ENCODE results near the gene TGFBR3L. TPM values are rescaled to one million over a fixed set of nuclear protein-coding genes. Genes with fewer than 3 reads are reported as not detected.

TGFBR3L gene
- total and polyA plus RNA-seq, 2 of the 4 experiments (the other 2 are of a cell fraction) = 0.94 TPM; not detected in 1

DNA sequence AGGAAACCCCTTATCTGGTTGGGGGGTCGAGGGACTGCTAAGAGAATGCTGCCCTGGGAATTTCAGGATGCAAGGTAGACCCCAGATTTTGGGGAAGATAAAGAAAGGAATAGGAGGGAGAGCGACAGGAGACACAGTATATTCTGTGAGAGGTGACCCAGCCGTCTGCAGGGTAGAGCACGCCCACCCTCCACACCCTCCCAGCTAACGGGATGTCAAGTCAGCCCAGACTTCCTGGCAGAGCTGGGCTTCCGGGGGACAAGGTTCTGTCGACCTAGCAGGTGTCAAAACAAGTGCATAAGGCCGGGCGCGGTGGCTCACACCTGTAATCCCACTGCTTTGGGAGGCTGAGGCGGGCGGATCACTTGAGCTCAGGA is 39.7 kb upstream of the TGFBR3L start:
- no peak for DNase-seq

More for the DNA sequence above, 39.7 kb upstream of the TGFBR3L start:
- H3K9me1 ChIP-seq (ENCODE audit: insufficient read depth, low read length) = no peaks in the 10 kb centered on the region
- no peak overlapping the region for H2BK15ac ChIP-seq (ENCODE audit: low read depth, low read length)
- H3K18ac ChIP-seq (ENCODE audit: low read depth, low read length) = no peak overlapping the region
- no peak overlapping the region for H4K8ac ChIP-seq (ENCODE audit: low read depth in 2 of 2, low read length in 2 of 2)
- H3K27ac ChIP-seq (ENCODE audit: insufficient read depth, low read length) = no peak overlapping the region
- no peak overlapping the region for H3K23ac ChIP-seq (ENCODE audit: low read depth, low read length)
- no peaks in the 10 kb centered on the region for H3K79me1 ChIP-seq (ENCODE audit: low read depth in 1 of 2, low read length in 2 of 2)
- no peak overlapping the region for H4K91ac ChIP-seq (ENCODE audit: insufficient read depth, low read depth, low read length)
- peaks cover 8% of the 10 kb centered on the region for H4K20me1 ChIP-seq (ENCODE audit: insufficient read depth, low read length)
- 66% methylated on average over 5 of the region's 12 CpGs; no CpG with 5 or more reads in 1 of the 2 experiments for WGBS, 2 experiments (ENCODE audit: extremely low coverage in 2 of 2, insufficient read length in 1 of 2)
- TF ChIP-seq RFX5 (IDR thresholded peaks at IDR 0.05; ENCODE audit: low read depth, low read length) (no peak), CHD1 (IDR thresholded peaks at IDR 0.05; ENCODE audit: low read depth, low read length) (no peak), RAD21 (IDR thresholded peaks at IDR 0.05; ENCODE audit: low read length) (no peak), SMC3 (IDR thresholded peaks at IDR 0.05; ENCODE audit: low read depth, low read length) (no peak), BHLHE40 (IDR thresholded peaks at IDR 0.05; ENCODE audit: low read depth, low read length) (no peak), CEBPB (IDR thresholded peaks at IDR 0.05; ENCODE audit: low read depth, low read length) (no peak), RCOR1 (IDR thresholded peaks at IDR 0.05; ENCODE audit: insufficient replicate concordance, low read length) (no peak), MXI1 (IDR thresholded peaks at IDR 0.05; ENCODE audit: borderline replicate concordance, low read depth, low read length) (no peak), MAFK (IDR thresholded peaks at IDR 0.05; ENCODE audit: low read depth, low read length) (no peak), MAZ (IDR thresholded peaks at IDR 0.05; ENCODE audit: borderline replicate concordance, low read depth, low read length) (no peak), POLR2A (IDR thresholded peaks at IDR 0.05; ENCODE audit: low read depth, low read length) (no peak)
- TF ChIP-seq, protein P1, sequence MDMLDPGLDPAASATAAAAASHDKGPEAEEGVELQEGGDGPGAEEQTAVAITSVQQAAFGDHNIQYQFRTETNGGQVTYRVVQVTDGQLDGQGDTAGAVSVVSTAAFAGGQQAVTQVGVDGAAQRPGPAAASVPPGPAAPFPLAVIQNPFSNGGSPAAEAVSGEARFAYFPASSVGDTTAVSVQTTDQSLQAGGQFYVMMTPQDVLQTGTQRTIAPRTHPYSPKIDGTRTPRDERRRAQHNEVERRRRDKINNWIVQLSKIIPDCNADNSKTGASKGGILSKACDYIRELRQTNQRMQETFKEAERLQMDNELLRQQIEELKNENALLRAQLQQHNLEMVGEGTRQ (IDR thresholded peaks at IDR 0.05; ENCODE audit: low read depth, low read length) = no peak
- TF ChIP-seq, protein P2, sequence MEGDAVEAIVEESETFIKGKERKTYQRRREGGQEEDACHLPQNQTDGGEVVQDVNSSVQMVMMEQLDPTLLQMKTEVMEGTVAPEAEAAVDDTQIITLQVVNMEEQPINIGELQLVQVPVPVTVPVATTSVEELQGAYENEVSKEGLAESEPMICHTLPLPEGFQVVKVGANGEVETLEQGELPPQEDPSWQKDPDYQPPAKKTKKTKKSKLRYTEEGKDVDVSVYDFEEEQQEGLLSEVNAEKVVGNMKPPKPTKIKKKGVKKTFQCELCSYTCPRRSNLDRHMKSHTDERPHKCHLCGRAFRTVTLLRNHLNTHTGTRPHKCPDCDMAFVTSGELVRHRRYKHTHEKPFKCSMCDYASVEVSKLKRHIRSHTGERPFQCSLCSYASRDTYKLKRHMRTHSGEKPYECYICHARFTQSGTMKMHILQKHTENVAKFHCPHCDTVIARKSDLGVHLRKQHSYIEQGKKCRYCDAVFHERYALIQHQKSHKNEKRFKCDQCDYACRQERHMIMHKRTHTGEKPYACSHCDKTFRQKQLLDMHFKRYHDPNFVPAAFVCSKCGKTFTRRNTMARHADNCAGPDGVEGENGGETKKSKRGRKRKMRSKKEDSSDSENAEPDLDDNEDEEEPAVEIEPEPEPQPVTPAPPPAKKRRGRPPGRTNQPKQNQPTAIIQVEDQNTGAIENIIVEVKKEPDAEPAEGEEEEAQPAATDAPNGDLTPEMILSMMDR (conservative IDR thresholded peaks at IDR 0.05; ENCODE audit: low read depth, low read length) = no peak
- TF ChIP-seq, protein P3, sequence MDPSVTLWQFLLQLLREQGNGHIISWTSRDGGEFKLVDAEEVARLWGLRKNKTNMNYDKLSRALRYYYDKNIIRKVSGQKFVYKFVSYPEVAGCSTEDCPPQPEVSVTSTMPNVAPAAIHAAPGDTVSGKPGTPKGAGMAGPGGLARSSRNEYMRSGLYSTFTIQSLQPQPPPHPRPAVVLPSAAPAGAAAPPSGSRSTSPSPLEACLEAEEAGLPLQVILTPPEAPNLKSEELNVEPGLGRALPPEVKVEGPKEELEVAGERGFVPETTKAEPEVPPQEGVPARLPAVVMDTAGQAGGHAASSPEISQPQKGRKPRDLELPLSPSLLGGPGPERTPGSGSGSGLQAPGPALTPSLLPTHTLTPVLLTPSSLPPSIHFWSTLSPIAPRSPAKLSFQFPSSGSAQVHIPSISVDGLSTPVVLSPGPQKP (IDR thresholded peaks at IDR 0.05; ENCODE audit: borderline replicate concordance, low read depth, low read length) = no peak
- H3K36me3 ChIP-seq (ENCODE audit: control insufficient read depth, insufficient read depth, low read length) = no peaks in the 10 kb centered on the region
- H2AK9ac ChIP-seq (replicated peaks; ENCODE audit: low read depth, low read length, poor library complexity) = no peak overlapping the region
- H2BK5ac ChIP-seq (ENCODE audit: low read depth, low read length, poor library complexity, severe bottlenecking) = no peak overlapping the region
- H2AFZ ChIP-seq (replicated peaks; ENCODE audit: low read length, poor library complexity) = peak overlapping the region; percentile 81
- no peak overlapping the region for H4K5ac ChIP-seq (ENCODE audit: low read depth, low read length)
- peaks cover 32% of the 10 kb centered on the region for H3K27me3 ChIP-seq (ENCODE audit: control insufficient read depth, insufficient read depth, low read length)
- no peak overlapping the region; the same call in 1 of the 2 replicates for H2AK5ac ChIP-seq (ENCODE audit: low read depth, low read length)
- no peak for ATAC-seq (ENCODE audit: low read depth)
- H3K4ac ChIP-seq (ENCODE audit: low read depth, low read length) = no peak overlapping the region
- H3K4me1 ChIP-seq (ENCODE audit: control insufficient read depth, insufficient read depth, low read length) = peaks cover 7% of the 10 kb centered on the region; the same call in 1 of the 2 replicates
- dilution Hi-C loops (cut with HindIII; ENCODE audit: low sequenced_read_pairs, unreplicated experiment) = no loop called here
- no peak overlapping the region for H3K4me2 ChIP-seq (ENCODE audit: low read depth, low read length)
- no peaks in the 10 kb centered on the region for H3K9me3 ChIP-seq (ENCODE audit: control insufficient read depth, insufficient read depth, low read length)
- H3K56ac ChIP-seq (ENCODE audit: extremely low read depth, insufficient read depth, low read length) = no peak overlapping the region
- in situ Hi-C loops (cut with MboI; ENCODE audit: low sequenced_read_pairs) = no loop called here
- POLR2A ChIA-PET (ENCODE audit: unreplicated experiment) = no interaction called here
- no peak overlapping the region for H3K14ac ChIP-seq (replicated peaks; ENCODE audit: low read depth, low read length)
- H3K9ac ChIP-seq (ENCODE audit: low read depth, low read length) = no peak overlapping the region
- CTCF ChIA-PET = no interaction called here
- intact Hi-C loops (cut with micrococcal nuclease) = no loop called here
- no peak overlapping the region for H3K4me3 ChIP-seq (ENCODE audit: insufficient read depth, low read depth, low read length)
- H2BK120ac ChIP-seq (ENCODE audit: low read depth, low read length) = no peak overlapping the region
- BruUV-seq (replicated peaks) = no TSS peak
- no peak overlapping the region for H2BK20ac ChIP-seq (ENCODE audit: low read depth, low read length)

All from IMR-90 (cell line).